ENCODE measurements around the gene GRK3.

GRK3 gene

DNA sequence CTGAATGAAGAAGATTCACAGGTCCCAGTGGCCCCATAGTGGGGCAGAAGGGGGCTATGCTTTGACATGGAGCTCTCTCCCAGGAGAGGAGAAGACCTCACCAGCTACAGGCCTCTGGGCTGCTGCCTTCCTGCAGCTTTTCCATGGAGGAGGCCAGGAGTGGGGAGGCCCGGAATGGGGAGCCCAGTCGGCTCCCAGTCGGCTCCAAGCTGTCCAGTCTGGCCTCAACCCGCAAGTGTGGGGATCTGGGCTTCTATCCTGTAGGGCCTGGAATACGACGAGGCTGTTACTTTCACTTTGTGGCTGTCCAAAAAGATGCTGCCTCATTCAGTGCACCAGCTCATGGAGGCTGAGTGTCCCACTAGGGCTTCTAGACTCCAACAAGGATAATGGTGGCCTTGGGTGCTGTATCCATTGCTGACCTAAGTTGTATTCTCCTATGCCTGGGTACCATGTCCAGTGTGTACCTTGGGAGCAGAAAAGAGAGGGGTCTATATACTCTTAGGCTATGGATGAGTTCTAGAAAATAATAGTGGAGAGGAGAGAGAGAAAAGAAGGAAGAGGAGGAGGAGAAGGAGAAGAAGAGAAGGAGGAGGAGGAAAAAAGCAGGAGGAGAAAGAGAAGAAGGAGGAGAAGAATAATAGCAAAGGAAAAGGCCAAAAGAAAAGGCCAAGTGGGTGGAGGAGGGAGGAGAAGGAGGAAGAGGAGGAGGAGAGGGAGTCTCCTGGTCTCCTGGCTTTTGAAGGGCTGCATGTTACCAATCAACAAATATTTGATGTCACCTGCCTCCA is 178.6 kb downstream of the GRK3 start:
- Histone ChIP-seq H3K9me3 (ENCODE audit: low read length) (no peaks in the 10 kb centered on the region), H3K36me3 (ENCODE audit: insufficient read depth, low read length) (no peaks in the 10 kb centered on the region), H3K79me2 (ENCODE audit: insufficient read depth, low read length) (no peaks in the 10 kb centered on the region), H3K4me1 (ENCODE audit: insufficient read depth, low read length, severe bottlenecking) (no peaks in the 10 kb centered on the region), H3F3A (ENCODE audit: insufficient read depth, low read length) (no peaks in the 10 kb centered on the region), H3K4me2 (ENCODE audit: low read length) (no peak overlapping the region), H2AFZ (ENCODE audit: low read length) (no peak overlapping the region), H4K20me1 (ENCODE audit: insufficient read depth, low read length) (no peaks in the 10 kb centered on the region), H3K9ac (ENCODE audit: low read length) (no peak overlapping the region), H3K4me3 (ENCODE audit: low read depth, low read length, poor library complexity, severe bottlenecking) (no peak overlapping the region), H3K27me3 (ENCODE audit: insufficient read depth, low read length) (no peaks in the 10 kb centered on the region), H3K27ac (ENCODE audit: low read depth, low read length, poor library complexity, severe bottlenecking) (no peak overlapping the region), H3K9me2 (ENCODE audit: low read depth, low read length) (no peaks in the 10 kb centered on the region)
- TF ChIP-seq EZH2 (IDR thresholded peaks at IDR 0.05; ENCODE audit: borderline replicate concordance, low read length) = no peak
- TF ChIP-seq, protein P1, sequence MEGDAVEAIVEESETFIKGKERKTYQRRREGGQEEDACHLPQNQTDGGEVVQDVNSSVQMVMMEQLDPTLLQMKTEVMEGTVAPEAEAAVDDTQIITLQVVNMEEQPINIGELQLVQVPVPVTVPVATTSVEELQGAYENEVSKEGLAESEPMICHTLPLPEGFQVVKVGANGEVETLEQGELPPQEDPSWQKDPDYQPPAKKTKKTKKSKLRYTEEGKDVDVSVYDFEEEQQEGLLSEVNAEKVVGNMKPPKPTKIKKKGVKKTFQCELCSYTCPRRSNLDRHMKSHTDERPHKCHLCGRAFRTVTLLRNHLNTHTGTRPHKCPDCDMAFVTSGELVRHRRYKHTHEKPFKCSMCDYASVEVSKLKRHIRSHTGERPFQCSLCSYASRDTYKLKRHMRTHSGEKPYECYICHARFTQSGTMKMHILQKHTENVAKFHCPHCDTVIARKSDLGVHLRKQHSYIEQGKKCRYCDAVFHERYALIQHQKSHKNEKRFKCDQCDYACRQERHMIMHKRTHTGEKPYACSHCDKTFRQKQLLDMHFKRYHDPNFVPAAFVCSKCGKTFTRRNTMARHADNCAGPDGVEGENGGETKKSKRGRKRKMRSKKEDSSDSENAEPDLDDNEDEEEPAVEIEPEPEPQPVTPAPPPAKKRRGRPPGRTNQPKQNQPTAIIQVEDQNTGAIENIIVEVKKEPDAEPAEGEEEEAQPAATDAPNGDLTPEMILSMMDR (IDR thresholded peaks at IDR 0.05; ENCODE audit: low read length) = no peak

DNA sequence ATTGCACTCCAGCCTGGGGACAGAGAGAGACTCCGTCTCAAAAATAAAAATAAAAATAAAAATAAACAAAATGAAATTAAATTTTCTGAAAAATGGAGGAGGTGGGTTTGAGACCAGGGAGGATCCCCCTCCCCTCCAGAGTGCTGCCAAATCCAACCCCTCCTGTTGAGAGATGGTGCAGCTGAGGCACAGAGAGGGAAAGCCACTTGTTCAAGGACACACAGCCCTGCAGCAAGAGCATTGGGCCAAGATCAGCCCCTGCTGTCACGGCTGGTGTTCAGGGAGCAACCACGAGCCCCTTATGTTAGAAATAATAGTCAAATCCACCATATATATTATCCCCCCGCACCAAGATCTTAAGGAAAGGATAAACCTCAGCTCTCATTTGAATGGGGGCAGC is 180.2 kb downstream of the GRK3 start:
- H4K20me1 ChIP-seq (ENCODE audit: insufficient read depth, low read length) = no peaks in the 10 kb centered on the region
- no peak overlapping the region for H3K27ac ChIP-seq (ENCODE audit: low read depth, low read length, poor library complexity, severe bottlenecking)
- TF ChIP-seq EZH2 (IDR thresholded peaks at IDR 0.05; ENCODE audit: borderline replicate concordance, low read length) = no peak
- TF ChIP-seq, protein P1 (IDR thresholded peaks at IDR 0.05; ENCODE audit: low read length) = no peak
- H3K79me2 ChIP-seq (ENCODE audit: insufficient read depth, low read length) = no peaks in the 10 kb centered on the region
- H3K4me3 ChIP-seq (ENCODE audit: low read depth, low read length, poor library complexity, severe bottlenecking) = no peak overlapping the region
- no peaks in the 10 kb centered on the region for H3K9me2 ChIP-seq (ENCODE audit: low read depth, low read length)
- H3K27me3 ChIP-seq (ENCODE audit: insufficient read depth, low read length) = no peaks in the 10 kb centered on the region
- no peaks in the 10 kb centered on the region for H3F3A ChIP-seq (ENCODE audit: insufficient read depth, low read length)
- H3K9me3 ChIP-seq (ENCODE audit: low read length) = no peaks in the 10 kb centered on the region
- H3K9ac ChIP-seq (ENCODE audit: low read length) = no peak overlapping the region
- no peaks in the 10 kb centered on the region for H3K4me1 ChIP-seq (ENCODE audit: insufficient read depth, low read length, severe bottlenecking)
- no peaks in the 10 kb centered on the region for H3K36me3 ChIP-seq (ENCODE audit: insufficient read depth, low read length)
- H3K4me2 ChIP-seq (ENCODE audit: low read length) = no peak overlapping the region
- no peak overlapping the region for H2AFZ ChIP-seq (ENCODE audit: low read length)

DNA sequence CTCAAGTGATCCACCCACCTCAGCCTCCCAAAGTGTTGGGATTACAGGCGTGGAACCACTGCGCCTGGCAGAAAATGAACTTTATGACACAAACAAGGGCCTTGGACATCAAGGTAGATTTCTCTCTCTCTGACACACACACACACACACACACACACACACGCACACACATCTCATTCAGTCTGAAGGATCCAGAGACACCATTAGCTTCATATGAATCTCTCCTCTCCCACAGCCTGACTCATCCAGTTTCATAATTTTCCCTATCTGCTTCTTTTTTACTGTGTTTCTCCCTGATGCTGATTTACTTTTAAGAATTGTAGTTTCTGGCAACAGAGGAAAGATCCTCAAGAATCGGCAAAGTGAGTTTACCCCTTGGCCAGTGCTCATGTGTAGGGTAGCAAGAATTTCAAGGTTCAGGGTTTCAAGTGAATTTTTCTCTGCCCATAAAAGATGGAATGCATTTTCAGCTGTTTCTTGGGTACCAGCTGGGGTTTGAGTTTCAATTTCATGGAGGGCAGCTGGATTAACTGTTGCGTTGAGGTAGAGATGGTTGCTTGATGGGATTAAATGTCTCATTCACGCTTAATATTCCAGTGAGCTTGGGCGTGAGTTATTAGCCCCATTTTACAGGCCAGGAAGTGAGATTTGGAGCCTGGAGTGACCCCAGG is 181.0 kb downstream of the GRK3 start:
- Histone ChIP-seq H3K9ac (ENCODE audit: low read length) (no peak overlapping the region), H3K9me2 (ENCODE audit: low read depth, low read length) (no peaks in the 10 kb centered on the region), H3F3A (ENCODE audit: insufficient read depth, low read length) (no peaks in the 10 kb centered on the region), H3K27ac (ENCODE audit: low read depth, low read length, poor library complexity, severe bottlenecking) (no peak overlapping the region), H3K79me2 (ENCODE audit: insufficient read depth, low read length) (no peaks in the 10 kb centered on the region), H3K4me3 (ENCODE audit: low read depth, low read length, poor library complexity, severe bottlenecking) (no peak overlapping the region), H3K27me3 (ENCODE audit: insufficient read depth, low read length) (no peaks in the 10 kb centered on the region), H3K4me1 (ENCODE audit: insufficient read depth, low read length, severe bottlenecking) (no peaks in the 10 kb centered on the region), H4K20me1 (ENCODE audit: insufficient read depth, low read length) (no peaks in the 10 kb centered on the region), H3K9me3 (ENCODE audit: low read length) (no peaks in the 10 kb centered on the region), H3K4me2 (ENCODE audit: low read length) (no peak overlapping the region), H3K36me3 (ENCODE audit: insufficient read depth, low read length) (no peaks in the 10 kb centered on the region), H2AFZ (ENCODE audit: low read length) (no peak overlapping the region)
- TF ChIP-seq, protein P1 (IDR thresholded peaks at IDR 0.05; ENCODE audit: low read length) = no peak
- TF ChIP-seq EZH2 (IDR thresholded peaks at IDR 0.05; ENCODE audit: borderline replicate concordance, low read length) = no peak
